Activated CD4-positive, alpha-beta T cell treated with anti-CD3 and anti-CD28 coated beads for 24 hours (primary cell): ENCODE measurements around the gene PAFAH2.

Experiments used
- DNase-seq, 2 donors: peaks; one replicate each; pipeline ENCODE4 v3.0.0-alpha.2; 2020; ENCODE audit warnings: low read depth in 2 of 2

The PAFAH2 gene

GRCh38 chr1:26014179-26014578 is 16.3 kb upstream of the PAFAH2 start:
- DNase-seq, result no peak

GRCh38 chr1:26012864-26013263 is 15.0 kb upstream of the PAFAH2 start:
- no peak for DNase-seq

GRCh38 chr1:26010825-26011224 is 13.0 kb upstream of the PAFAH2 start:
- no peak for DNase-seq

- no peak for DNase-seq
Observed at GRCh38 chr1:26009796-26010447, 12.1 kb upstream of the PAFAH2 start.

GRCh38 chr1:26006710-26007109 is 8.8 kb upstream of the PAFAH2 start:
- DNase-seq, result no peak

GRCh38 chr1:26005434-26006105 is 7.7 kb upstream of the PAFAH2 start:
- DNase-seq, result no peak

GRCh38 chr1:26003756-26004155 is 5.9 kb upstream of the PAFAH2 start:
- DNase-seq, result no peak

- DNase-seq, result no peak
Observed at GRCh38 chr1:26003262-26003661, 5.4 kb upstream of the PAFAH2 start.

- no peak for DNase-seq
Observed at GRCh38 chr1:25999041-25999800, 1.4 kb upstream of the PAFAH2 start.

- no peak for DNase-seq
Observed at GRCh38 chr1:25996966-25997827, 666 bp downstream of the PAFAH2 start.

- no peak for DNase-seq
Observed at GRCh38 chr1:25994402-25995150, 3.3 kb downstream of the PAFAH2 start.

- DNase-seq, result no peak
Observed at GRCh38 chr1:25993197-25993951, 4.5 kb downstream of the PAFAH2 start.

- no peak for DNase-seq
Observed at GRCh38 chr1:25992689-25993171, 5.1 kb downstream of the PAFAH2 start.

GRCh38 chr1:25991937-25992688 is 5.8 kb downstream of the PAFAH2 start:
- DNase-seq, result no peak

- DNase-seq, result no peak
Observed at GRCh38 chr1:25990702-25991395, 7.0 kb downstream of the PAFAH2 start.

GRCh38 chr1:25990251-25990650 is 7.6 kb downstream of the PAFAH2 start:
- DNase-seq, result no peak

GRCh38 chr1:25989440-25990234 is 8.2 kb downstream of the PAFAH2 start:
- DNase-seq, result no peak

GRCh38 chr1:25987951-25988350 is 9.9 kb downstream of the PAFAH2 start:
- no peak for DNase-seq
